HL-60 (cell line): Measurements from ENCODE around the gene CCDC82.

Experiments used
- GABPA ChIP-seq: IDR thresholded peaks from 2 replicates; pipeline ENCODE4 v1.6.1; 2012; ENCODE audit warnings: low read depth
- POLR2AphosphoS5 ChIP-seq: IDR thresholded peaks from 2 replicates; pipeline ENCODE4 v1.6.1; 2012; ENCODE audit warnings: low read depth
- SPI1 ChIP-seq: IDR thresholded peaks from 2 replicates; pipeline ENCODE4 v1.6.1; 2012; ENCODE audit warnings: low read depth, mild to moderate bottlenecking, borderline replicate concordance
- TF ChIP-seq, protein P1 (sequence below): IDR thresholded peaks from 2 replicates; pipeline ENCODE4 v1.6.1; 2012; ENCODE audit warnings: low read depth; ENCODE audit not compliant: insufficient replicate concordance
- TF ChIP-seq, protein P2 (sequence below): IDR thresholded peaks from one replicate; pipeline ENCODE4 v1.5.1; 2011; ENCODE audit warnings: low read length, control low read depth, inconsistent platforms; ENCODE audit not compliant: insufficient read depth

DNA sequence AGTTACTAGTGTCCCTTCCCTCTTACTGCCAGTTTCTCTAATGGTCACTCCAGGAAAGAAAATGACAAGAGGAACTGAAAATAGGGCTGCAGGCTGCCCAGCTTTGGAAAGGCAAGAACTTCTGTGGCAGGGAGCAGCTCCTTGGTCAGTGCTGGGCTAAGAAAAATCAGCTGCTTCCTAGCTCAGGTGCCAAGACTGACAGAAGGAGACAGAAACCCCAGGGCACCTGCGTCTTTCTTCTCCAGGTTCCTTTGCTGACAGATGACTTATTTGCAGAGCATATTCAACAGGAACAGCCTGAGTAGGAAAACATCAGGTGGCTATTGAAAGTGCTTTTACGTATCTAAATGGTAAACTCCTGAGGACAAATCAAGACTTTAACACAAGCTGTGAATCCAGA is 72.1 kb downstream of the CCDC82 start:
- TF ChIP-seq, protein P1, sequence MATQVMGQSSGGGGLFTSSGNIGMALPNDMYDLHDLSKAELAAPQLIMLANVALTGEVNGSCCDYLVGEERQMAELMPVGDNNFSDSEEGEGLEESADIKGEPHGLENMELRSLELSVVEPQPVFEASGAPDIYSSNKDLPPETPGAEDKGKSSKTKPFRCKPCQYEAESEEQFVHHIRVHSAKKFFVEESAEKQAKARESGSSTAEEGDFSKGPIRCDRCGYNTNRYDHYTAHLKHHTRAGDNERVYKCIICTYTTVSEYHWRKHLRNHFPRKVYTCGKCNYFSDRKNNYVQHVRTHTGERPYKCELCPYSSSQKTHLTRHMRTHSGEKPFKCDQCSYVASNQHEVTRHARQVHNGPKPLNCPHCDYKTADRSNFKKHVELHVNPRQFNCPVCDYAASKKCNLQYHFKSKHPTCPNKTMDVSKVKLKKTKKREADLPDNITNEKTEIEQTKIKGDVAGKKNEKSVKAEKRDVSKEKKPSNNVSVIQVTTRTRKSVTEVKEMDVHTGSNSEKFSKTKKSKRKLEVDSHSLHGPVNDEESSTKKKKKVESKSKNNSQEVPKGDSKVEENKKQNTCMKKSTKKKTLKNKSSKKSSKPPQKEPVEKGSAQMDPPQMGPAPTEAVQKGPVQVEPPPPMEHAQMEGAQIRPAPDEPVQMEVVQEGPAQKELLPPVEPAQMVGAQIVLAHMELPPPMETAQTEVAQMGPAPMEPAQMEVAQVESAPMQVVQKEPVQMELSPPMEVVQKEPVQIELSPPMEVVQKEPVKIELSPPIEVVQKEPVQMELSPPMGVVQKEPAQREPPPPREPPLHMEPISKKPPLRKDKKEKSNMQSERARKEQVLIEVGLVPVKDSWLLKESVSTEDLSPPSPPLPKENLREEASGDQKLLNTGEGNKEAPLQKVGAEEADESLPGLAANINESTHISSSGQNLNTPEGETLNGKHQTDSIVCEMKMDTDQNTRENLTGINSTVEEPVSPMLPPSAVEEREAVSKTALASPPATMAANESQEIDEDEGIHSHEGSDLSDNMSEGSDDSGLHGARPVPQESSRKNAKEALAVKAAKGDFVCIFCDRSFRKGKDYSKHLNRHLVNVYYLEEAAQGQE: no peak
- TF ChIP-seq, protein P2, sequence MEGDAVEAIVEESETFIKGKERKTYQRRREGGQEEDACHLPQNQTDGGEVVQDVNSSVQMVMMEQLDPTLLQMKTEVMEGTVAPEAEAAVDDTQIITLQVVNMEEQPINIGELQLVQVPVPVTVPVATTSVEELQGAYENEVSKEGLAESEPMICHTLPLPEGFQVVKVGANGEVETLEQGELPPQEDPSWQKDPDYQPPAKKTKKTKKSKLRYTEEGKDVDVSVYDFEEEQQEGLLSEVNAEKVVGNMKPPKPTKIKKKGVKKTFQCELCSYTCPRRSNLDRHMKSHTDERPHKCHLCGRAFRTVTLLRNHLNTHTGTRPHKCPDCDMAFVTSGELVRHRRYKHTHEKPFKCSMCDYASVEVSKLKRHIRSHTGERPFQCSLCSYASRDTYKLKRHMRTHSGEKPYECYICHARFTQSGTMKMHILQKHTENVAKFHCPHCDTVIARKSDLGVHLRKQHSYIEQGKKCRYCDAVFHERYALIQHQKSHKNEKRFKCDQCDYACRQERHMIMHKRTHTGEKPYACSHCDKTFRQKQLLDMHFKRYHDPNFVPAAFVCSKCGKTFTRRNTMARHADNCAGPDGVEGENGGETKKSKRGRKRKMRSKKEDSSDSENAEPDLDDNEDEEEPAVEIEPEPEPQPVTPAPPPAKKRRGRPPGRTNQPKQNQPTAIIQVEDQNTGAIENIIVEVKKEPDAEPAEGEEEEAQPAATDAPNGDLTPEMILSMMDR: no peak
- no peak for TF ChIP-seq POLR2AphosphoS5
- TF ChIP-seq GABPA: no peak
- TF ChIP-seq SPI1: no peak
